Activated B cell treated with CpG ODN at 0.5 μM for 24 hours (primary cell): Measurements from ENCODE around the gene EFCAB13. TPM values are rescaled to one million over a fixed set of nuclear protein-coding genes. Genes with fewer than 3 reads are reported as not detected.

ENCODE experiments used
- ATAC-seq: fragments of 200-7000 bp; cut with Tn5 transposase; one replicate; pipeline ENCODE4 v1.10.0; 2021; ENCODE audit warnings: low read depth, mild to moderate bottlenecking, moderate library complexity
- CTCF ChIA-PET: fragments of 350-600 bp; sonication (Branson Sonifier 250); formaldehyde crosslinking; loops from one replicate; lab custom pipeline; 2021; ENCODE audit warnings: antibody characterized with exemption; lab: Charles Lee
- POLR2A ChIA-PET: fragments of 350-600 bp; sonication (Branson Sonifier 250); formaldehyde crosslinking; loops from one replicate; lab custom pipeline; 2021; ENCODE audit warnings: antibody characterized with exemption; lab: Charles Lee
- DNase-seq: peaks from one replicate; pipeline ENCODE4 v3.0.0; 2022
- H3K27ac Mint-ChIP-seq: one replicate; pipeline ENCODE4 v1.8.0; 2020; ENCODE audit warnings: mixed read lengths
- H3K27me3 Mint-ChIP-seq: one replicate; pipeline ENCODE4 v1.8.0; 2021; ENCODE audit warnings: mixed read lengths
- H3K36me3 Mint-ChIP-seq: one replicate; pipeline ENCODE4 v1.8.0; 2021; ENCODE audit warnings: low read depth, mixed read lengths
- H3K4me1 Mint-ChIP-seq: one replicate; pipeline ENCODE4 v1.8.0; 2021; ENCODE audit warnings: mixed read lengths
- H3K4me3 Mint-ChIP-seq: one replicate; pipeline ENCODE4 v1.8.0; 2020; ENCODE audit warnings: mild to moderate bottlenecking, mixed read lengths
- H3K9me3 Mint-ChIP-seq: one replicate; pipeline ENCODE4 v1.8.0; 2020; ENCODE audit warnings: mixed read lengths
- intact Hi-C: fragments of 100-400 bp; cut with micrococcal nuclease; formaldehyde crosslinking; loops from one replicate; pipeline ENCODE4 v1.15.1; 2024
- total RNA-seq: library from RNA; stranded (reverse); gene quantifications from 2 replicates; pipeline ENCODE4 v1.2.3, GENCODE V29; 2022
- TF ChIP-seq, protein P1 (sequence below): fragments of 200-600 bp; IDR thresholded peaks from one replicate; pipeline ENCODE4 v1.8.0; 2022; ENCODE audit warnings: antibody characterized with exemption, mild to moderate bottlenecking

EFCAB13 gene
- total RNA-seq, 1 donor from 2014 or later: 25.4 TPM

DNA sequence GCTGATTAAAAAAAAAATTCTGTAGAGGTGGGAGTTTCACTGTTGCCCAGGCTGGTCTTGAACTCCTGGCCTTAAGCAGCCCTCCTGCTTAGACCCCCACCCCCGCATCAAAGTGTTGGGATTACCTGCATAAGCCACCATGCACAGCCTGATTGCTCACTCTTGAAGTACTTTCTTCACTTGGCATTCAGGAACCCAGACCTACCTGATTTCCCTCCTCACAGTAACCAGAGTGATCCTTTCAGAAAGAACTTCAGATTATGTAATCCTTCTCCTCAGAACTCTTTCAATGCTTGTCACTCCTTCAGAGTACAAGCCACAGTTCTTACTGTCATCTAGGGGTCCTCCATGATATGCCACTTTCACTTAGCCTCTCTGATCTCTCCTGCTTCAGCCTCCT, 1.4 kb downstream of the EFCAB13 start:
- no peak for DNase-seq
- Mint-ChIP-seq H3K36me3 (peaks cover 24% of the 10 kb centered on the region), H3K4me1 (peaks cover 24% of the 10 kb centered on the region), H3K27me3 (no peaks in the 10 kb centered on the region), H3K9me3 (no peaks in the 10 kb centered on the region), H3K27ac (peak overlapping the region; percentile 99), H3K4me3 (peak overlapping the region; percentile 98)
- no peak for ATAC-seq
- CTCF ChIA-PET: interaction anchor here (1.4 kb wide), 1 partner anchor 94 kb away, joined by 7 read pairs; no protein-coding TSS in a partner anchor
- intact Hi-C loops: loop anchor here (10.0 kb wide), 2 partner anchors 260 to 320 kb away; no protein-coding TSS in a partner anchor
- POLR2A ChIA-PET: interaction anchor here (0.6 to 2.8 kb wide), 20 partner anchors 10 to 1132 kb away, joined by 3 to 27 read pairs (median 6); partner anchors contain the start of genes CDC27, KANSL1 and KPNB1
- TF ChIP-seq, protein P1, sequence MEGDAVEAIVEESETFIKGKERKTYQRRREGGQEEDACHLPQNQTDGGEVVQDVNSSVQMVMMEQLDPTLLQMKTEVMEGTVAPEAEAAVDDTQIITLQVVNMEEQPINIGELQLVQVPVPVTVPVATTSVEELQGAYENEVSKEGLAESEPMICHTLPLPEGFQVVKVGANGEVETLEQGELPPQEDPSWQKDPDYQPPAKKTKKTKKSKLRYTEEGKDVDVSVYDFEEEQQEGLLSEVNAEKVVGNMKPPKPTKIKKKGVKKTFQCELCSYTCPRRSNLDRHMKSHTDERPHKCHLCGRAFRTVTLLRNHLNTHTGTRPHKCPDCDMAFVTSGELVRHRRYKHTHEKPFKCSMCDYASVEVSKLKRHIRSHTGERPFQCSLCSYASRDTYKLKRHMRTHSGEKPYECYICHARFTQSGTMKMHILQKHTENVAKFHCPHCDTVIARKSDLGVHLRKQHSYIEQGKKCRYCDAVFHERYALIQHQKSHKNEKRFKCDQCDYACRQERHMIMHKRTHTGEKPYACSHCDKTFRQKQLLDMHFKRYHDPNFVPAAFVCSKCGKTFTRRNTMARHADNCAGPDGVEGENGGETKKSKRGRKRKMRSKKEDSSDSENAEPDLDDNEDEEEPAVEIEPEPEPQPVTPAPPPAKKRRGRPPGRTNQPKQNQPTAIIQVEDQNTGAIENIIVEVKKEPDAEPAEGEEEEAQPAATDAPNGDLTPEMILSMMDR: no peak

DNA sequence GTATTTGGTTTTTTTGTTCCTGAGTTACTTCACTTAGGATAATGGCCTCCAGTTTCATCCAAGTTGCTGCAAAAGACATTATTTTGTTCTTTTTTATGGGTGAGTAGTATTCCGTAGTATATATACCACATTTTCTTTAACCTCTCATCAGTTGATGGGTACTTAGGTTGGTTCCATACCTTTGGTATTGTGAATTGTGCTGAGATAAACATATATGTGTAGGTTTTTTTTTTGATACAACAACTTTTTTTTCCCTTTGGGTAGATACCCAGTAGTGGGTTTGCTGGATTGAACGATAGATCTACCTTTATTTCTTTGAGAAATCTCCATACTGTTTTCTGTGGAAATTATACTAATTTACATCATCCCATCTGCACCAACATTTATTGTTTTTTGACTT, 6.8 kb downstream of the EFCAB13 start:
- TF ChIP-seq, protein P1: no peak
- no peaks in the 10 kb centered on the region for H3K27me3 Mint-ChIP-seq
- peaks cover 58% of the 10 kb centered on the region for H3K36me3 Mint-ChIP-seq
- intact Hi-C loops: no loop called here
- DNase-seq (no peak), ATAC-seq (no peak)
- CTCF ChIA-PET: no interaction called here
- no peak overlapping the region for H3K4me3 Mint-ChIP-seq
- peaks cover 3% of the 10 kb centered on the region for H3K4me1 Mint-ChIP-seq
- POLR2A ChIA-PET: no interaction called here
- no peak overlapping the region for H3K27ac Mint-ChIP-seq
- H3K9me3 Mint-ChIP-seq: no peaks in the 10 kb centered on the region

DNA sequence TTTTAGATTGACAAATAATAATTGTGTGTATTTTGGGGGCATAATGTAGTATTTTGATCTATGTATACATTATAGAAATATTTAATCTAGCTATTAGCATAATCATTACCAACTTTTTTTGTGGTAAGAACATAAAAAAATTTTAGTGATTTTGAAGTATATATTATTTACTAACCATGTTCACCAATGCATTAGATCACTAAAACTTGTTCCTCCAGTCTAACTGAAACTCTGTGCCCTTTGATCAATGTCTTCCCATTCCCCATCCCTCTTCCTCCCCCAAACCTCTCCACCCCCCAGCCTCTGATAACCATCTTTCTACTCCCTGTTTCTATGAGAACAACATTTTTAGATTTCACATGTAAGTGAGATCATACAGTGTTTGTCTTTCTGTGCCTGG, 8.5 kb downstream of the EFCAB13 start:
- CTCF ChIA-PET: no interaction called here
- H3K27me3 Mint-ChIP-seq: no peaks in the 10 kb centered on the region
- TF ChIP-seq, protein P1: no peak
- POLR2A ChIA-PET: interaction anchor here (0.6 kb wide), 1 partner anchor 19 kb away, joined by 5 read pairs; no protein-coding TSS in a partner anchor
- H3K9me3 Mint-ChIP-seq: no peaks in the 10 kb centered on the region
- no peak overlapping the region for H3K27ac Mint-ChIP-seq
- DNase-seq (no peak), ATAC-seq (no peak)
- intact Hi-C loops: no loop called here
- no peak overlapping the region for H3K4me3 Mint-ChIP-seq
- H3K4me1 Mint-ChIP-seq: peaks cover 2% of the 10 kb centered on the region
- H3K36me3 Mint-ChIP-seq: peaks cover 66% of the 10 kb centered on the region

DNA sequence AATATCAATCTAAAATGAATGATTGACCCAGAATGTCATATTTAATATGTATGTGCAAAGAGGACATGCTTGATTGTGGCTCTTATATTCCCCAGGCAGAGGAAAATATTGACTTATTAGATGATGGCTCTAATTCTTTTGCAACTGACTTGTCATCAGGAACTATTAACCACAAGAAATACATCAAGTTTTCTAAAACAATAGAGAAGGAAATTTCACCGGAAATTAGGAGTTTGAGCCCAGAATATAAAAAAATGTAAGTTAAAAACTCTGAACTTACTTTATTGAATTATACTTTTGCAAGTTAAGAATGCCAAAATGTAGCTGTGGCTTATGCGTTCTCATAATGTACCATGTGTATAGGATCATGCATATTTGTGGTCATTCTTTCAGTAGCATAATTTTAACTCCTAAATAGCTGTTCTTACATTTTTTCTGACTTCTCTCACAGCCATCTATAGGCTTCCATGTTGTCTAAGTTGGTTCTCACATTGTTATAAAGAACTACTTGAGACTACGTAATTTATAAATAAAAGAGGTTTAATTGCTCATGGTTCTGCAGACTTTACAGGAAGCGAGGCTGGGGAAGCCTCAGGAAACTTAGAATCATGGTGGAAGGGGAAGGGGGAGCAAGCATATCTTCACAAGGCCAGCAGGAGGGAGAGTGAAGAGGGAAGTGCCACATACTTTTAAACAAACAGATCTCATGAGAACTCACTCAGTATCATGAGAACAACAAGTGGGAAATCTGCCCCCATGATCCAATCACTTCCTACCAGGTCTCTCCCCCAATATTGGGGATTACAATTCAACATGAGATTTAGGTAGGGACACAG, 11.6 kb downstream of the EFCAB13 start:
- Mint-ChIP-seq H3K27ac (no peak overlapping the region), H3K9me3 (no peaks in the 10 kb centered on the region), H3K36me3 (peaks cover 66% of the 10 kb centered on the region), H3K27me3 (no peaks in the 10 kb centered on the region), H3K4me1 (peaks cover 2% of the 10 kb centered on the region), H3K4me3 (no peak overlapping the region)
- DNase-seq (no peak), ATAC-seq (no peak)
- ChIA-PET POLR2A (no interaction called here), CTCF (no interaction called here)
- TF ChIP-seq, protein P1: no peak
- intact Hi-C loops: no loop called here

DNA sequence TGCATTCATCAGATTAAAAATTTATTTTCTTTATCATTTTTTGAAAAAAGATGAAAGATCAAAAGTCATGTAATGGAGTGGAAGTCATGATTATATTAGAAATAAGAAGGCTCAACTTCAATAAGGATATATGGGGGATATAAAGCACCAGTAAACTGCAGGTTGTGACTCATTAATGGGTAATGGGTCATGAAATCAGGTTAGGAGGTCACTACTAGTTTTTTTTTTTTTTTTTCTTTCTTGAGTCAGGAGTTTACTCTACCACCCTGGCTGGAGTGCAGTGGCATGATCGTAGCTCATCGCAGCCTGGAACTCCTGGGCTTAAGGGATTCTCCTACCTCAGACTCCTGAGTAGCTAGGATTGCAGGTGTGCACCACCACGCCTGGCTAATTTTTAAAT, 14.3 kb downstream of the EFCAB13 start:
- Mint-ChIP-seq H3K27ac (no peak overlapping the region), H3K27me3 (no peaks in the 10 kb centered on the region), H3K36me3 (peaks cover 67% of the 10 kb centered on the region), H3K9me3 (peaks cover 2% of the 10 kb centered on the region), H3K4me3 (no peak overlapping the region), H3K4me1 (peaks cover 2% of the 10 kb centered on the region)
- ChIA-PET POLR2A (no interaction called here), CTCF (no interaction called here)
- DNase-seq (no peak), ATAC-seq (no peak)
- TF ChIP-seq, protein P1: no peak
- intact Hi-C loops: no loop called here
